Adipocyte (in vitro differentiated cells): ENCODE measurements around the gene HSD11B1.

Experiments
- DNase-seq: peaks from one replicate; pipeline ENCODE4 v3.0.0-alpha.2; 2015; ENCODE audit warnings: low read depth
- H3K27me3 ChIP-seq: replicated peaks from 2 replicates; pipeline ENCODE4 v1.7.0; 2013; ENCODE audit warnings: mild to moderate bottlenecking, low read length, moderate library complexity; ENCODE audit not compliant: control insufficient read depth, insufficient read depth
- H3K36me3 ChIP-seq: 2 replicates; pipeline ENCODE4 v1.7.0; 2013; ENCODE audit warnings: low read length, mild to moderate bottlenecking, moderate library complexity; ENCODE audit not compliant: control insufficient read depth, insufficient read depth, severe bottlenecking
- H3K4me1 ChIP-seq: 2 replicates; pipeline ENCODE4 v1.7.0; 2013; ENCODE audit warnings: mild to moderate bottlenecking, low read length, moderate library complexity; ENCODE audit not compliant: control insufficient read depth, insufficient read depth
- H3K4me3 ChIP-seq: 2 replicates; pipeline ENCODE4 v1.7.0; 2013; ENCODE audit warnings: mild to moderate bottlenecking, low read length, moderate library complexity
- H3K9ac ChIP-seq: 2 replicates; pipeline ENCODE4 v1.7.0; 2013; ENCODE audit warnings: mild to moderate bottlenecking, low read length, moderate library complexity
- H3K9me3 ChIP-seq: 2 replicates; pipeline ENCODE4 v1.7.0; 2013; ENCODE audit warnings: mild to moderate bottlenecking, low read length, moderate library complexity; ENCODE audit not compliant: control insufficient read depth

The HSD11B1 gene

DNA sequence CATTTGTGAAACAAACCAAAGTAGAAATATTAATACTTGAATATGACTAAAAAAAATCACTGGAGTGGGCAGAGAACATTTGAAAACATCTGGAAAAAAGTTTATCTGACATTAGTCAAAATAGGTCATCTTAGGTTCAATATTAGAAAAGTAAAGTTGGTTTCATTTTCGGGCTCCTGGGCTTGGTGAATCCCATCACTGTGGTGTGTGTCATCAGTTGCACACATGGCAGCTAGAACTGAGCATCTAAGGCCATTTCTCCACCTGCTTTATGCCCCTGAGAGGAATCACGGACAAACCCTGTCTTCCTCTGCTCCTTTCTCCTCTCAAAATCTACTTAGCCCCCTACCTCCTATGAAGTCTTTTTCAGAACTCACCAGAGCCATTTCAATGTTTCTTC is 5.4 kb downstream of the HSD11B1 start:
- Histone ChIP-seq H3K4me1 (peaks cover 27% of the 10 kb centered on the region), H3K36me3 (peaks cover 36% of the 10 kb centered on the region), H3K9ac (no peak overlapping the region), H3K4me3 (no peak overlapping the region), H3K9me3 (no peaks in the 10 kb centered on the region), H3K27me3 (no peaks in the 10 kb centered on the region)
- DNase-seq = no peak

- Histone ChIP-seq H3K9me3 (no peaks in the 10 kb centered on the region), H3K9ac (no peak overlapping the region), H3K4me3 (no peak overlapping the region), H3K27me3 (no peaks in the 10 kb centered on the region), H3K4me1 (peaks cover 20% of the 10 kb centered on the region), H3K36me3 (peaks cover 40% of the 10 kb centered on the region)
- no peak for DNase-seq
Measured at GRCh38 chr1:209710847-209711246, 6.2 kb downstream of the HSD11B1 start.

DNA sequence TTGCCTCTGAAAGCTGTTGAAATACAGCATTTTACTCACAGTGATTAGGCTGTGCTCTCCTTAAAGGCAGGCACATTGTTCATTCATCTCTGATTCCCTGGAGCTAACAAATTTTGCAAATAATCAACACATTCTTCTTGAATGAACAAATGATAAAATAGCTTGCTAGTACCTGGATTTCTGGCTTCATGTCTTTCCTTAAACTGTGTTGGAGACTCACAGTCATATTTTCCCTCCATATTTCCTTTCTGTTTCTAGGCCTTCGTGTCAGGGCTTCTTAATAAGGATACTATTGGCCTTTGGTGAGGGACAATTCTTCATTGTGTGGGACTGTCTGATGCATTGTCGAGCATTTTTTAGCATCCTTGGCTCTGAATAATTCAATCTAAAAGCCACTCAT is 9.7 kb downstream of the HSD11B1 start:
- H3K9me3 ChIP-seq = no peaks in the 10 kb centered on the region
- H3K9ac ChIP-seq = no peak overlapping the region
- H3K36me3 ChIP-seq = peaks cover 7% of the 10 kb centered on the region
- no peak for DNase-seq
- H3K4me1 ChIP-seq = peaks cover 6% of the 10 kb centered on the region
- no peaks in the 10 kb centered on the region for H3K27me3 ChIP-seq
- H3K4me3 ChIP-seq = no peak overlapping the region

DNA sequence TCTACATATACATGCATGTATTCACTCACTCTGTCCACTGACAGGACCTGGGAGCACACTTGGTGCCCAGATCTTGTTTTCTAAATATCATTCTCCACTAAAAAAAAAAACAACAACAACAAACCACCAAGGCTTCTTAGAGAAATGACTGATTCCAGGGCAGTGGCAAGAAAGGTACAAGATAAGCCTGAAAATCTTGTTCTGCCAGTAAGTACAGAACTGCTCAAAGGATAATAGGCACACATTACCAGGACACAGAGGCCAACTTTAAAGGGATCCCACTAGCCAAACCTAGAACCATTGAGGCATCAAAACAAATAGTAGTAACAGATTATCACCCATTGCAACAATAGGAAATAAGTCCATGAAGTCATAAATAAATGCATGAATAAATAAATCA is 10.7 kb downstream of the HSD11B1 start:
- Histone ChIP-seq H3K9me3 (no peaks in the 10 kb centered on the region), H3K9ac (no peak overlapping the region), H3K27me3 (no peaks in the 10 kb centered on the region), H3K4me3 (no peak overlapping the region), H3K36me3 (peaks cover 4% of the 10 kb centered on the region), H3K4me1 (peaks cover 11% of the 10 kb centered on the region)
- no peak for DNase-seq

DNA sequence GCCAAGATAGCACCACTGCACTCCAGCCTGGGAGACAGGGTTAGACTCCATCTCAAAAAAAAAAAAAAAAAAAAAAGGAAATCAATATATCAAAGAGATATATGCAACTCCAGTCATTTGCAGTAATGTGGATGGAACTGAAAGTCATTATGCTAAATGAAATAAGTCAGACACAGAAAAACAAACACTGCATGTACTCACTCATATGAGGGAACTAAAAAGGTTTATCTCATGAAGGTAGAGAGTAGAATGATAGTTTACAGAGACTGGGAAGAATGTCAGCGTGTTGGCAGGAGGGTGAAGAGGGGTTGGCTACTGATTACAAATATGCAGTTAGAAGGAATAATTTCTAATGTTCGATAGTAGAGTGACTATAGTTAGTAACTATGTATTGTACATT is 13.2 kb downstream of the HSD11B1 start:
- Histone ChIP-seq H3K9me3 (no peaks in the 10 kb centered on the region), H3K27me3 (no peaks in the 10 kb centered on the region), H3K9ac (no peak overlapping the region), H3K36me3 (peaks cover 4% of the 10 kb centered on the region), H3K4me3 (no peak overlapping the region), H3K4me1 (peaks cover 25% of the 10 kb centered on the region)
- no peak for DNase-seq

DNA sequence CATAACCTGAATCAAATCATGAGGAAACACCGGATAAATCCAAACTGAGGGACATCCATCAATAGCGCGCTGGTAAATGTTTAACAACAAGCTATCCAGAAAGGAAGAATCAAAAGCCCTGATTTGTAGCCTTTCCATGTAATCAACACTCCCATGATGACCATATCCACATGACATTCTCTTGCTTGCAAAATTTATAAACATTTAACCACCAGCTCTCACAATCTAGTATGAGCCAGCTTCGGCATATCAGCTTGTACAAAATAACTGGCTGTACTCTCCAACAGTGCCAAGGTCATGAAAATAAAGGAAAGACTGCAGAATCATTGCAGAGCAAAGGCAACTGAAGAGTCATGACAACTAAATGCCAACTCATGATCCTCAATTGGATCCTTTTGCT is 15.7 kb downstream of the HSD11B1 start:
- Histone ChIP-seq H3K4me3 (no peak overlapping the region), H3K9me3 (no peaks in the 10 kb centered on the region), H3K4me1 (peaks cover 39% of the 10 kb centered on the region), H3K27me3 (no peaks in the 10 kb centered on the region), H3K9ac (peak overlapping the region; percentile 51), H3K36me3 (peaks cover 4% of the 10 kb centered on the region)
- DNase-seq = peak; percentile 34

DNA sequence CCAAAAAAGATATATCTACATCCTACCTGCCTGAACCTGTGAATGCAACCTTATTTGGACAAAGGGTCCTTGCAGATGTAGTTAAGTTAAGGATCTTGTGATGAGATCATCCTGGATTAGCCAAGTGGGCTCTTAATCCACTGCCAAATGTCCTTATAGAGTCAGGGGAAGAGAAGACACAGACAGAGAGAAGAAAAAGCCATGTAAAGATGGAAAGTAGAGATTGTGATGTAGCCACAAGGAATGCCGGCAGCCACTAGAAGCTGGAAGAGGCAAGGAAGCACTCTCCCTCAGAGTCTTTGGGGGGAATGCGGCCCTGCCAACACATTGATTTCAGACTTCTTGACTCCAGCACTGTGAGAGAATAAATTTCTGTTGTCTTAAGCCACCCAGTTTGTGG is 16.2 kb downstream of the HSD11B1 start:
- no peak for DNase-seq
- no peaks in the 10 kb centered on the region for H3K27me3 ChIP-seq
- peak overlapping the region; percentile 51 for H3K9ac ChIP-seq
- H3K9me3 ChIP-seq = no peaks in the 10 kb centered on the region
- H3K4me3 ChIP-seq = no peak overlapping the region
- H3K36me3 ChIP-seq = no peaks in the 10 kb centered on the region
- H3K4me1 ChIP-seq = peaks cover 39% of the 10 kb centered on the region

DNA sequence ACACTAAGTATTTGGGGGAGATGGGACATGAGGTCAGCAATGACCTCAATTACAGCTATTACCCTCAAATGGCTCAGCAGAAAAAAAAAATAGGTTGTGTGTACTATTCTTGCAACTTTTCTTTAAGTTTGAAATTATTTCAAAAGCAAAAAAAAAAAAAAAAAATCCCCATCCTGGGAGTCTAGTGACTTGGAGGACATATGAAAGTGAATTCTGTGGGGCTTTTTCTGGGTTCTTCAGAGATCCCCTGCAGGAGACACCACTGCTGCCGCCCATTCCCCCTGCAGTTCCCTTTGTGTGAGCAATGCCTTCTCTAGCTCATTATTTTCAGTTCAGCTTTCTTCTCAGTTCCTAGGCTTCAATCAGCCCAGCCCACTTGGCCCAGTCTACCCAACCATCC is 16.7 kb downstream of the HSD11B1 start:
- H3K9ac ChIP-seq = peak overlapping the region; percentile 51
- no peak overlapping the region for H3K4me3 ChIP-seq
- H3K36me3 ChIP-seq = no peaks in the 10 kb centered on the region
- H3K4me1 ChIP-seq = peaks cover 39% of the 10 kb centered on the region
- DNase-seq = no peak
- H3K9me3 ChIP-seq = no peaks in the 10 kb centered on the region
- no peaks in the 10 kb centered on the region for H3K27me3 ChIP-seq

GRCh38 chr1:209723265-209723664 is 18.6 kb downstream of the HSD11B1 start:
- no peak for DNase-seq
- no peaks in the 10 kb centered on the region for H3K9me3 ChIP-seq
- no peak overlapping the region for H3K9ac ChIP-seq
- H3K4me3 ChIP-seq = no peak overlapping the region
- no peaks in the 10 kb centered on the region for H3K36me3 ChIP-seq
- H3K4me1 ChIP-seq = peaks cover 39% of the 10 kb centered on the region
- no peaks in the 10 kb centered on the region for H3K27me3 ChIP-seq

- Histone ChIP-seq H3K36me3 (no peaks in the 10 kb centered on the region), H3K9me3 (no peaks in the 10 kb centered on the region), H3K27me3 (no peaks in the 10 kb centered on the region), H3K4me3 (no peak overlapping the region), H3K9ac (peak overlapping the region; percentile 11), H3K4me1 (peaks cover 39% of the 10 kb centered on the region)
- DNase-seq = no peak
Measured at GRCh38 chr1:209723756-209724693, 19.4 kb downstream of the HSD11B1 start.

GRCh38 chr1:209727286-209727685 is 22.6 kb downstream of the HSD11B1 start:
- no peaks in the 10 kb centered on the region for H3K36me3 ChIP-seq
- no peak for DNase-seq
- H3K27me3 ChIP-seq = no peaks in the 10 kb centered on the region
- H3K9me3 ChIP-seq = no peaks in the 10 kb centered on the region
- H3K9ac ChIP-seq = no peak overlapping the region
- H3K4me3 ChIP-seq = no peak overlapping the region
- H3K4me1 ChIP-seq = peaks cover 15% of the 10 kb centered on the region

GRCh38 chr1:209727785-209728184 is 23.1 kb downstream of the HSD11B1 start:
- Histone ChIP-seq H3K9ac (no peak overlapping the region), H3K9me3 (no peaks in the 10 kb centered on the region), H3K4me3 (no peak overlapping the region), H3K27me3 (no peaks in the 10 kb centered on the region), H3K36me3 (no peaks in the 10 kb centered on the region), H3K4me1 (peaks cover 16% of the 10 kb centered on the region)
- DNase-seq = no peak
